Measurements from ENCODE around the gene GAPVD1. TPM values are rescaled to one million over a fixed set of nuclear protein-coding genes. Genes with fewer than 3 reads are reported as not detected.

The GAPVD1 gene
- total RNA-seq, 1 experiment from 2014 or later, result 70.3 TPM

DNA sequence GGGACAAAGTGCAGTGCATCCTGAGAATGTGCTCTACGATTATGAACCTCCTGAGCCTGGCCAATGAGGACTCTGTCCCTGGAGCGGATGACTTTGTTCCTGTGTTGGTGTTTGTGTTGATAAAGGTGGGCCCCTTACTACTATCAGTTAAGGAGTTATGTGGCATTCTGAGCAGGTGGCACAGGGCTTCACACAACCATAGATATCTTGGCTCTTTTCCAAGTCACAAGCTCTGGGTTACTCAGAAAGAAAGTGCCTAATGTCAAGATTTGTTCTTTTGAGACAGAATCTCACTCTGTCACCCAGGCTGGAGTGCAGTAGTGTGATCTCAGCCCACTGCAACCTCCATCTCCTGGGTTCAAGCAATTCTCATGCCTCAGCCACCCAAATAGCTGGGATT is 99.0 kb downstream of the GAPVD1 start:
- Histone ChIP-seq H3K4me3 (no peak overlapping the region), H3K27me3 (ENCODE audit: insufficient read depth, low read depth) (no peaks in the 10 kb centered on the region), H3K79me2 (ENCODE audit: low read depth) (no peaks in the 10 kb centered on the region), H4K20me1 (ENCODE audit: insufficient read depth) (no peaks in the 10 kb centered on the region; the same call in 1 of the 2 replicates), H3F3A (ENCODE audit: insufficient read depth, low read depth) (peaks cover 3% of the 10 kb centered on the region; the same call in 1 of the 2 replicates), H3K4me1 (replicated peaks; ENCODE audit: insufficient read depth) (no peaks in the 10 kb centered on the region), H3K9me2 (ENCODE audit: insufficient read depth) (no peaks in the 10 kb centered on the region), H3K36me3 (ENCODE audit: low read depth) (peaks cover 26% of the 10 kb centered on the region; the same call in 1 of the 2 replicates), H2AFZ (no peak overlapping the region), H3K4me2 (no peak overlapping the region), H3K27ac (no peak overlapping the region), H3K9me3 (ENCODE audit: insufficient read depth, low read depth) (no peaks in the 10 kb centered on the region)
- intact Hi-C loops (cut with micrococcal nuclease; ENCODE audit: unreplicated experiment), result no loop called here
- CTCF ChIA-PET, result no interaction called here
- no TSS peak for BruUV-seq (replicated peaks)
- TF ChIP-seq, protein P1, sequence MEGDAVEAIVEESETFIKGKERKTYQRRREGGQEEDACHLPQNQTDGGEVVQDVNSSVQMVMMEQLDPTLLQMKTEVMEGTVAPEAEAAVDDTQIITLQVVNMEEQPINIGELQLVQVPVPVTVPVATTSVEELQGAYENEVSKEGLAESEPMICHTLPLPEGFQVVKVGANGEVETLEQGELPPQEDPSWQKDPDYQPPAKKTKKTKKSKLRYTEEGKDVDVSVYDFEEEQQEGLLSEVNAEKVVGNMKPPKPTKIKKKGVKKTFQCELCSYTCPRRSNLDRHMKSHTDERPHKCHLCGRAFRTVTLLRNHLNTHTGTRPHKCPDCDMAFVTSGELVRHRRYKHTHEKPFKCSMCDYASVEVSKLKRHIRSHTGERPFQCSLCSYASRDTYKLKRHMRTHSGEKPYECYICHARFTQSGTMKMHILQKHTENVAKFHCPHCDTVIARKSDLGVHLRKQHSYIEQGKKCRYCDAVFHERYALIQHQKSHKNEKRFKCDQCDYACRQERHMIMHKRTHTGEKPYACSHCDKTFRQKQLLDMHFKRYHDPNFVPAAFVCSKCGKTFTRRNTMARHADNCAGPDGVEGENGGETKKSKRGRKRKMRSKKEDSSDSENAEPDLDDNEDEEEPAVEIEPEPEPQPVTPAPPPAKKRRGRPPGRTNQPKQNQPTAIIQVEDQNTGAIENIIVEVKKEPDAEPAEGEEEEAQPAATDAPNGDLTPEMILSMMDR (conservative IDR thresholded peaks at IDR 0.05), result no peak
- POLR2A ChIA-PET (ENCODE audit: unreplicated experiment), result no interaction called here
- no peak for DNase-seq

DNA sequence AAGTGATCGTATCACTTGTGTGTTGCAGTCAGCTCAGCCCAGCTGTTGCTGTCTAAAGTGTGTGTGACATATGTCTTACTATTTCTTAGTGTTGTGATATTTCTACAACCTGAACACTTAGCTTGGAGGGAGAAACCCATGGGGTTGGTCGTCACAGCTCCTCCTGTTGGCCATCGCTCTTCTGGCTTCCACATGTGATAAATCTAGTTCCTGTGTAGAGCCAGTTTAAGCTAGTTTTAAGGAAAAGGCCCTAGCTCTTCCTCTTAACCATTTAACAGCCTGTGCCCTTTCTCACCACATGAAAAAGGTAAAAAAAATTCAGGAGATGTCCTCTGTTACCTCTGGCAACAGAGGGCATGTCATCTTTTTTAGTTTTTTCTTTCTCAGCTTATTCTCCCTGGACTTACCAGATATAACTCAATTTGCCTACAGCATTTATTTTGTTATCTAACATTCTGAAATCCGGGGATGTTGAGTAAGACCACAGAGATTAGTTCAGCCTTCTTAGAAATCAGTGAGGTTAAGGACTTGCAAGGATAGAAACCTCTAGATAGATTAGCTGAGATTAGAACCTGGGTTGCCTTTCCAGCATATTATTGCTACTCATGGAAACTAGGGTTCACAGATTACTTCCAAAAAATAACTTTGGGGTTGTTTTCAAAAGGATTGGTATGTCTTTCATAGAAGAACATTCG is 100.4 kb downstream of the GAPVD1 start:
- Histone ChIP-seq H4K20me1 (ENCODE audit: insufficient read depth) (no peaks in the 10 kb centered on the region; the same call in 1 of the 2 replicates), H3K79me2 (ENCODE audit: low read depth) (no peaks in the 10 kb centered on the region), H3K27me3 (ENCODE audit: insufficient read depth, low read depth) (no peaks in the 10 kb centered on the region), H3K27ac (no peak overlapping the region), H2AFZ (no peak overlapping the region), H3K4me3 (no peak overlapping the region), H3K4me2 (no peak overlapping the region), H3K4me1 (replicated peaks; ENCODE audit: insufficient read depth) (no peaks in the 10 kb centered on the region), H3K36me3 (ENCODE audit: low read depth) (peaks cover 20% of the 10 kb centered on the region; the same call in 1 of the 2 replicates), H3K9me2 (ENCODE audit: insufficient read depth) (no peaks in the 10 kb centered on the region), H3K9me3 (ENCODE audit: insufficient read depth, low read depth) (no peaks in the 10 kb centered on the region), H3F3A (ENCODE audit: insufficient read depth, low read depth) (peaks cover 3% of the 10 kb centered on the region; the same call in 1 of the 2 replicates)
- POLR2A ChIA-PET (ENCODE audit: unreplicated experiment), result interaction anchor here (0.5 to 0.7 kb wide), 2 partner anchors 18 to 721 kb away, joined by 3 to 5 read pairs; no protein-coding TSS in a partner anchor
- no peak for DNase-seq
- TF ChIP-seq, protein P1 (conservative IDR thresholded peaks at IDR 0.05), result no peak; the same call in 1 of the 2 replicates
- TF ChIP-seq EZH2 (IDR thresholded peaks at IDR 0.05; ENCODE audit: low read depth), result no peak
- CTCF ChIA-PET, result no interaction called here
- intact Hi-C loops (cut with micrococcal nuclease; ENCODE audit: unreplicated experiment), result no loop called here
- no TSS peak for BruUV-seq (replicated peaks)

DNA sequence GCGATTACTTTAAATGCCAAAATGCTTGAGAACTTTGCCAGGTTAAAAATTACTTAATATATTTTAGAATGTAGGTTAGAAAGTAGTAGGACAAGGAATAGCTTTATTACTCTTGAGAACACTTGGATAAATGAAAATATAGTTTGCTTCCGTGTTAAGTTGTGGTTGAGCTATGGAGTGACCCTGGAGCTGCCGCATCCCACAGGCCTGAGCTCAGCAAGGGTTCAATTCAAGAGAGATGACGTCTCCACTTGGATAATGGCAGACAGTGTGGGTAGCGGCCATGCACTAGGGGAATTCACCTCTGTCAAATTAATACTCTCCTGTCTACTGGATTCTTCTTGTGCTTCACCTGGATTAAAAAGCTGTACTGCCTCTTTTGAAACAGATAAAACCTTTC is 105.0 kb downstream of the GAPVD1 start:
- Histone ChIP-seq H2AFZ (no peak overlapping the region), H3K36me3 (ENCODE audit: low read depth) (0 out of 2 replicates have a peak, but pooled peaks cover 5% of the 10 kb centered on the region), H3K4me1 (replicated peaks; ENCODE audit: insufficient read depth) (no peaks in the 10 kb centered on the region), H3K9me3 (ENCODE audit: insufficient read depth, low read depth) (no peaks in the 10 kb centered on the region), H3K9me2 (ENCODE audit: insufficient read depth) (no peaks in the 10 kb centered on the region), H3K27me3 (ENCODE audit: insufficient read depth, low read depth) (no peaks in the 10 kb centered on the region), H3K4me2 (no peak overlapping the region), H3K27ac (no peak overlapping the region), H3K79me2 (ENCODE audit: low read depth) (no peaks in the 10 kb centered on the region), H3F3A (ENCODE audit: insufficient read depth, low read depth) (peaks cover 3% of the 10 kb centered on the region; the same call in 1 of the 2 replicates), H4K20me1 (ENCODE audit: insufficient read depth) (no peaks in the 10 kb centered on the region; the same call in 1 of the 2 replicates), H3K4me3 (no peak overlapping the region)
- CTCF ChIA-PET, result no interaction called here
- POLR2A ChIA-PET (ENCODE audit: unreplicated experiment), result no interaction called here
- BruUV-seq (replicated peaks), result no TSS peak
- TF ChIP-seq, protein P1 (conservative IDR thresholded peaks at IDR 0.05), result no peak
- no peak for TF ChIP-seq EZH2 (IDR thresholded peaks at IDR 0.05; ENCODE audit: low read depth)
- intact Hi-C loops (cut with micrococcal nuclease; ENCODE audit: unreplicated experiment), result no loop called here
- no peak for DNase-seq
